ENCODE measurements around the gene PRSS16. TPM values are rescaled to one million over a fixed set of nuclear protein-coding genes. Genes with fewer than 3 reads are reported as not detected.
"Not testable (repeated sequence)": the region's sequence is repeated elsewhere in the genome, so short reads cannot be mapped to it uniquely, and the experiment has no call there.

Gene PRSS16
- total and polyA plus RNA-seq, 7 donors = 13.3 to 28.7 (median 27.0) TPM; not detected in 4

- Histone ChIP-seq H3K27me3 (peaks cover 11 to 92% (median 45%) of the 10 kb centered on the region in 3 donors), H3K27ac (no peak overlapping the region), H3K4me1 (no peaks in the 10 kb centered on the region), H3K9me3 (no peaks in the 10 kb centered on the region), H3K36me3 (no peaks in the 10 kb centered on the region), H3K4me3 (no peak overlapping the region)
- no peak for DNase-seq
- TF ChIP-seq EP300 (IDR thresholded peaks at IDR 0.05) = no peak
- no peak for TF ChIP-seq POLR2A (IDR thresholded peaks at IDR 0.05)
- TF ChIP-seq POLR2AphosphoS5 (IDR thresholded peaks at IDR 0.05) = no peak
- TF ChIP-seq CTCF (IDR thresholded peaks at IDR 0.05) = no peak
- intact Hi-C loops (cut with DNase I) = no loop called here
- 57 to 67% methylated on average over 2 of the region's 2 CpGs for WGBS, 2 donors
These were observed 38.3 kb upstream of the PRSS16 start for GRCh38 chr6:27209196-27209595.

GRCh38 chr6:27209659-27210269, 37.7 kb upstream of the PRSS16 start:
- H3K9me3 ChIP-seq = no peaks in the 10 kb centered on the region
- no peaks in the 10 kb centered on the region for H3K4me1 ChIP-seq
- peaks cover 11 to 95% (median 45%) of the 10 kb centered on the region in 3 donors for H3K27me3 ChIP-seq
- TF ChIP-seq EP300 (IDR thresholded peaks at IDR 0.05) (no peak), CTCF (IDR thresholded peaks at IDR 0.05) (no peak), POLR2AphosphoS5 (IDR thresholded peaks at IDR 0.05) (no peak), POLR2A (IDR thresholded peaks at IDR 0.05) (no peak)
- H3K4me3 ChIP-seq = no peak overlapping the region
- no peak for DNase-seq
- H3K27ac ChIP-seq = no peak overlapping the region
- intact Hi-C loops (cut with DNase I) = no loop called here
- H3K36me3 ChIP-seq = no peaks in the 10 kb centered on the region
- 82 to 88% methylated on average over 18 of the region's 18 CpGs for WGBS, 2 donors

GRCh38 chr6:27213091-27213517, 34.4 kb upstream of the PRSS16 start:
- H3K36me3 ChIP-seq; H3K4me3 ChIP-seq; DNase-seq; H3K9me3 ChIP-seq; intact Hi-C loops (cut with DNase I); H3K27ac ChIP-seq; H3K4me1 ChIP-seq: not testable (repeated sequence)
- H3K27me3 ChIP-seq = peaks cover 0 to 93% (median 36%) of the 10 kb centered on the region in 3 donors
- 87% methylated on average over 15 of the region's 15 CpGs for WGBS, 2 donors

GRCh38 chr6:27213544-27214125, 33.9 kb upstream of the PRSS16 start:
- TF ChIP-seq POLR2A (IDR thresholded peaks at IDR 0.05) (no peak), CTCF (IDR thresholded peaks at IDR 0.05) (no peak), EP300 (IDR thresholded peaks at IDR 0.05) (no peak), POLR2AphosphoS5 (IDR thresholded peaks at IDR 0.05) (no peak)
- no peak for DNase-seq
- H3K4me1 ChIP-seq = no peaks in the 10 kb centered on the region
- no peak overlapping the region for H3K27ac ChIP-seq
- no peaks in the 10 kb centered on the region for H3K36me3 ChIP-seq
- intact Hi-C loops (cut with DNase I) = no loop called here
- peaks cover 0 to 4% (median 0%) of the 10 kb centered on the region in 4 donors for H3K9me3 ChIP-seq
- H3K4me3 ChIP-seq = no peak overlapping the region
- peaks cover 0 to 89% (median 32%) of the 10 kb centered on the region in 3 donors for H3K27me3 ChIP-seq
- WGBS, 2 donors = 36 to 68% methylated on average over 29 of the region's 29 CpGs

GRCh38 chr6:27214126-27214601, 33.3 kb upstream of the PRSS16 start:
- H3K4me3 ChIP-seq = no peak overlapping the region
- TF ChIP-seq EP300 (IDR thresholded peaks at IDR 0.05) (no peak), POLR2AphosphoS5 (IDR thresholded peaks at IDR 0.05) (no peak), POLR2A (IDR thresholded peaks at IDR 0.05) (no peak), CTCF (IDR thresholded peaks at IDR 0.05) (no peak)
- H3K9me3 ChIP-seq = peaks cover 0 to 4% (median 0%) of the 10 kb centered on the region in 4 donors
- no peaks in the 10 kb centered on the region for H3K36me3 ChIP-seq
- intact Hi-C loops (cut with DNase I) = no loop called here
- WGBS, 2 donors = 35 to 66% methylated on average over 19 of the region's 19 CpGs
- H3K4me1 ChIP-seq = no peaks in the 10 kb centered on the region
- DNase-seq = no peak
- H3K27ac ChIP-seq = no peak overlapping the region
- H3K27me3 ChIP-seq = peaks cover 0 to 87% (median 32%) of the 10 kb centered on the region in 3 donors

All from sigmoid colon (tissue), 7 donors.